Measurements from ENCODE around the gene HAUS7.

HAUS7 gene

GRCh38 chrX:153495903-153496589 lies 25.7 kb upstream of the HAUS7 start:
- H3K4me1 ChIP-seq (ENCODE audit: control insufficient read depth, insufficient read depth, low read length), result peaks cover 4% of the 10 kb centered on the region
- H3K27me3 ChIP-seq (ENCODE audit: control insufficient read depth, insufficient read depth, low read length), result no peaks in the 10 kb centered on the region
- no peak overlapping the region for H3K4me3 ChIP-seq (ENCODE audit: low read length)
- H3K36me3 ChIP-seq (ENCODE audit: control insufficient read depth, insufficient read depth, low read length), result no peaks in the 10 kb centered on the region
- no peaks in the 10 kb centered on the region for H3K9me3 ChIP-seq (ENCODE audit: control insufficient read depth, low read length)
- no peak overlapping the region for H3K9ac ChIP-seq (ENCODE audit: low read length)

DNA sequence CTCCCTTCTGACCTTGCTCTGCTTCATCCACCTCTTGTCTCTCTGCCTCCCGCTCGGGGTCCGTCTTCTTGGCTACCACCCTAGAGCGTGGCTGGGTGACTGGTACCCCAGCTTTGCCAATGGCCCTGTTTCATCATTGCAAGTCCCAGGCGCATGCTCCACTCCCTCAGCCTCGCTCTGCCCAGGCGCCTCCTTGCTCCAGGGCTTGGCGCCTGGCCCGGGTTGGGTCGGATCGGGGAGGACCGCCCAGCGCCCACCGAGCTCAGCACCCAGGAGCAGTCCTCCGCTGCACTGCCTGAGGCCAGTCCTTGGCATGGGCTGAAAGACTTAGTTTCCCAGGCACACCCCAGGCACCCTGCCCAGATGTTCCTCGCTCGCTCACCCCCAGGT lies 25.0 kb upstream of the HAUS7 start:
- Histone ChIP-seq H3K27me3 (ENCODE audit: control insufficient read depth, insufficient read depth, low read length) (no peaks in the 10 kb centered on the region), H3K4me3 (ENCODE audit: low read length) (no peak overlapping the region), H3K9ac (ENCODE audit: low read length) (no peak overlapping the region), H3K36me3 (ENCODE audit: control insufficient read depth, insufficient read depth, low read length) (no peaks in the 10 kb centered on the region), H3K9me3 (ENCODE audit: control insufficient read depth, low read length) (no peaks in the 10 kb centered on the region), H3K4me1 (ENCODE audit: control insufficient read depth, insufficient read depth, low read length) (peaks cover 4% of the 10 kb centered on the region)

- Histone ChIP-seq H3K4me3 (ENCODE audit: low read length) (no peak within 1 kb of the TSS), H3K9ac (ENCODE audit: low read length) (no peak within 1 kb of the TSS)
Measured at GRCh38 chrX:153494541-153495361, 24.4 kb upstream of the HAUS7 start, which contains the start of gene BGN. Gene BGN (plus strand): TSS chrX:153494980. CDS start chrX:153504632, 9,652 bp downstream.

DNA sequence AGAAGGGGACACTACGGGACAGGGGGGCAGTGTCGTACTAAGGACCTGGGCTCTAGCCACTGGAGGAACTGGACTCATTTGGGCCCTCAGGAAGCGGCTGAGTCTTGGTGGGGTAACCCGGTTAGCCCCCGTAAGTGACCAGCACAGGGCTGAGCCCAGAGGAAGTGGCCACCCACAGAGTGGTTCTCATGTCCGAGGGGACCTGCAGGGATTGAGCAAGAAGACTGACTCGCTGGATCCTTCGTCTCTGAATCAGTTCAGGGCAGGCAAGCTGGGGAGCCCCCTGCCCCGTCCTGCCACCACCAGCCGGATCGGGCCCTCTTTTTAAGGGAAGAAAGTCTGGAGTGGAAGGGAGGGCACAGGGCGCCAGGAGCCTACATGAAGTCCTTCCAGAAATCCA lies 23.7 kb upstream of the HAUS7 start:
- no peaks in the 10 kb centered on the region for H3K9me3 ChIP-seq (ENCODE audit: control insufficient read depth, low read length)
- H3K27me3 ChIP-seq (ENCODE audit: control insufficient read depth, insufficient read depth, low read length), result no peaks in the 10 kb centered on the region
- H3K4me1 ChIP-seq (ENCODE audit: control insufficient read depth, insufficient read depth, low read length), result peaks cover 4% of the 10 kb centered on the region
- H3K9ac ChIP-seq (ENCODE audit: low read length), result no peak overlapping the region
- no peaks in the 10 kb centered on the region for H3K36me3 ChIP-seq (ENCODE audit: control insufficient read depth, insufficient read depth, low read length)
- H3K4me3 ChIP-seq (ENCODE audit: low read length), result no peak overlapping the region

More at GRCh38 chrX:153494541-153495361, 24.4 kb upstream of the HAUS7 start, which contains the start of gene BGN:
- Histone ChIP-seq H3K36me3 (ENCODE audit: control insufficient read depth, insufficient read depth, low read length) (no peaks in the 10 kb centered on the region), H3K27me3 (ENCODE audit: control insufficient read depth, insufficient read depth, low read length) (no peaks in the 10 kb centered on the region), H3K9me3 (ENCODE audit: control insufficient read depth, low read length) (no peaks in the 10 kb centered on the region), H3K4me1 (ENCODE audit: control insufficient read depth, insufficient read depth, low read length) (peaks cover 4% of the 10 kb centered on the region)

DNA sequence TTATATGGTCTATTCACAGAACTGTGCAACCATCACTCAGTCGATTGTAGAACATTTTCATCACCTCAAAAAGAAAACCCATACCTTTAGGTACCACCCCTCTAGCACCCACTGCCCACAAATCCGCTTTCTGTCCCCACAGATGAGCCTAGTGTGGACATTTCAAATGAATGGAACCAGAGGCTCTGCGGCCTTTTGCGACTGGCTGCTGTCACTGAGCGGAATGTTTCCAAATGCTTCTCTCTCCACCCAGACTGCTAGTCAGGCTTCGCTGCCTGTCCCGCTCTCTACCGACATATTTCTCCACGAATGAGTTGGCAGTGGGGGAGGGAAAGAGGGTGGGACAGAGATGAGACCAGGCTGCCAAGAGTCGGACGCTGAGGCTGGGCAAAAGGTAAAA lies 22.7 kb upstream of the HAUS7 start:
- Histone ChIP-seq H3K36me3 (ENCODE audit: control insufficient read depth, insufficient read depth, low read length) (no peaks in the 10 kb centered on the region), H3K9me3 (ENCODE audit: control insufficient read depth, low read length) (no peaks in the 10 kb centered on the region), H3K9ac (ENCODE audit: low read length) (no peak overlapping the region), H3K27me3 (ENCODE audit: control insufficient read depth, insufficient read depth, low read length) (no peaks in the 10 kb centered on the region), H3K4me3 (ENCODE audit: low read length) (no peak overlapping the region), H3K4me1 (ENCODE audit: control insufficient read depth, insufficient read depth, low read length) (peaks cover 9% of the 10 kb centered on the region)

GRCh38 chrX:153492543-153492942 lies 22.2 kb upstream of the HAUS7 start:
- H3K9ac ChIP-seq (ENCODE audit: low read length), result no peak overlapping the region
- no peaks in the 10 kb centered on the region for H3K36me3 ChIP-seq (ENCODE audit: control insufficient read depth, insufficient read depth, low read length)
- no peaks in the 10 kb centered on the region for H3K27me3 ChIP-seq (ENCODE audit: control insufficient read depth, insufficient read depth, low read length)
- no peak overlapping the region for H3K4me3 ChIP-seq (ENCODE audit: low read length)
- H3K9me3 ChIP-seq (ENCODE audit: control insufficient read depth, low read length), result no peaks in the 10 kb centered on the region
- peaks cover 9% of the 10 kb centered on the region for H3K4me1 ChIP-seq (ENCODE audit: control insufficient read depth, insufficient read depth, low read length)

DNA sequence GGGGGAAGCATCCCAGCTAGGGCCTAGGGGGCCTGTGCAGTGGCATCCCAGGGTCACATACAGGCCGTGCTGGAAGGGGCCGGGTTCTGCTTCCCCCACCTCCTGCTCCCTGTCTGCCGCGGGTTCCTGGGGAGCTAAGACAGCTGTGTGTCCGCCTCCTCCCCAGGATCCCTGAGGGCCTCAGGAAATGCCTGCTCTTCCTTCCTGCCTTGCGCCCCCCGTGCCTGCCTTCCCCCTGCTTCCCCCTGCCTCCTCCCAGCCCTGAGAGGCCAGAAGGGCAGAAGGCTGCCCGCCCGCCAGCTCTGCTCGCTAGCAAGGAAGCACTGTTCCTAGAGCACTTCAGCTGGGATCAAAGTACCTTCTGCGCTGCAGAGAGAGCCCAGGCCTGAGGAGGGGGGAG lies 21.5 kb upstream of the HAUS7 start:
- H3K36me3 ChIP-seq (ENCODE audit: control insufficient read depth, insufficient read depth, low read length), result no peaks in the 10 kb centered on the region
- no peak overlapping the region for H3K4me3 ChIP-seq (ENCODE audit: low read length)
- no peaks in the 10 kb centered on the region for H3K9me3 ChIP-seq (ENCODE audit: control insufficient read depth, low read length)
- no peak overlapping the region for H3K9ac ChIP-seq (ENCODE audit: low read length)
- H3K4me1 ChIP-seq (ENCODE audit: control insufficient read depth, insufficient read depth, low read length), result peaks cover 9% of the 10 kb centered on the region
- no peaks in the 10 kb centered on the region for H3K27me3 ChIP-seq (ENCODE audit: control insufficient read depth, insufficient read depth, low read length)

GRCh38 chrX:153491351-153491914 lies 21.1 kb upstream of the HAUS7 start:
- Histone ChIP-seq H3K4me3 (ENCODE audit: low read length) (no peak overlapping the region), H3K27me3 (ENCODE audit: control insufficient read depth, insufficient read depth, low read length) (no peaks in the 10 kb centered on the region), H3K9ac (ENCODE audit: low read length) (no peak overlapping the region), H3K4me1 (ENCODE audit: control insufficient read depth, insufficient read depth, low read length) (peaks cover 9% of the 10 kb centered on the region), H3K36me3 (ENCODE audit: control insufficient read depth, insufficient read depth, low read length) (no peaks in the 10 kb centered on the region), H3K9me3 (ENCODE audit: control insufficient read depth, low read length) (no peaks in the 10 kb centered on the region)

GRCh38 chrX:153490217-153490930 lies 20.0 kb upstream of the HAUS7 start:
- H3K36me3 ChIP-seq (ENCODE audit: control insufficient read depth, insufficient read depth, low read length), result no peaks in the 10 kb centered on the region
- H3K9ac ChIP-seq (ENCODE audit: low read length), result no peak overlapping the region
- no peak overlapping the region for H3K4me3 ChIP-seq (ENCODE audit: low read length)
- no peaks in the 10 kb centered on the region for H3K27me3 ChIP-seq (ENCODE audit: control insufficient read depth, insufficient read depth, low read length)
- no peaks in the 10 kb centered on the region for H3K9me3 ChIP-seq (ENCODE audit: control insufficient read depth, low read length)
- H3K4me1 ChIP-seq (ENCODE audit: control insufficient read depth, insufficient read depth, low read length), result peaks cover 9% of the 10 kb centered on the region

- Histone ChIP-seq H3K9me3 (ENCODE audit: control insufficient read depth, low read length) (no peaks in the 10 kb centered on the region), H3K4me1 (ENCODE audit: control insufficient read depth, insufficient read depth, low read length) (peaks cover 5% of the 10 kb centered on the region), H3K27me3 (ENCODE audit: control insufficient read depth, insufficient read depth, low read length) (no peaks in the 10 kb centered on the region), H3K4me3 (ENCODE audit: low read length) (no peak overlapping the region), H3K9ac (ENCODE audit: low read length) (no peak overlapping the region), H3K36me3 (ENCODE audit: control insufficient read depth, insufficient read depth, low read length) (no peaks in the 10 kb centered on the region)
Measured at GRCh38 chrX:153488231-153488914, 18.0 kb upstream of the HAUS7 start.

DNA sequence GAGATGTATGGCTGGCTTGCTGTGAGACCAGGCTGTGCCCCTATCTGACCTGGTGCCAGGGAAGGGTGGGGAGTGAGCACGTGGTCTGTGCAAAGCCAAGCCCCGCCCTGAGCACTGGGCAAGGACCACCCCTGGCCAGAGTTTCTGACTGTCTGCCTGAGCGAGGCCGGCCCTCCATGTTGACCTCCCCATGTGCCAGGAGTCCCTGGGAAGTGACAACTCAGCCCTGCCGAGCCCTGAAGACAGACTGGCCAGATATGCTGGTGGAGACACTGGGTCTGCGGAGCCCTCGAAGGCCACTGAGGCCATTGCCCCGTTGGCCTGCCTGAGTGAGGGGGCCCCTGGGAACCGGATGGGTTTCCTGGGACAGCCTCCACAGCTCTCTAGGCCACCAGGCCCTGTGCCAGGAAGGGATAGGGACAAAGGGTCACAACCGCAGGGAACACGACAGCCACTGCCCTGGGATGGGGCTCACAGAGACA lies 17.3 kb upstream of the HAUS7 start:
- Histone ChIP-seq H3K9ac (ENCODE audit: low read length) (no peak overlapping the region), H3K36me3 (ENCODE audit: control insufficient read depth, insufficient read depth, low read length) (no peaks in the 10 kb centered on the region), H3K4me1 (ENCODE audit: control insufficient read depth, insufficient read depth, low read length) (peaks cover 5% of the 10 kb centered on the region), H3K27me3 (ENCODE audit: control insufficient read depth, insufficient read depth, low read length) (no peaks in the 10 kb centered on the region), H3K4me3 (ENCODE audit: low read length) (no peak overlapping the region), H3K9me3 (ENCODE audit: control insufficient read depth, low read length) (no peaks in the 10 kb centered on the region)

Data from mucosa of stomach (tissue), 1 donor.